Measurements from ENCODE around the gene CNTNAP5.

The CNTNAP5 gene

GRCh38 chr2:124884315-124884714 lies 859.2 kb downstream of the CNTNAP5 start:
- H3K4me3 ChIP-seq (ENCODE audit: low read length, poor library complexity, severe bottlenecking) = no peak overlapping the region

GRCh38 chr2:124886216-124886615 lies 861.1 kb downstream of the CNTNAP5 start:
- no peak overlapping the region for H3K4me2 ChIP-seq (ENCODE audit: low read depth, low read length, poor library complexity, severe bottlenecking)
- no peaks in the 10 kb centered on the region for H4K20me1 ChIP-seq (ENCODE audit: insufficient read depth, low read length, poor library complexity, severe bottlenecking)
- H2AFZ ChIP-seq (ENCODE audit: low read length) = no peak overlapping the region
- H3K9me2 ChIP-seq (replicated peaks; ENCODE audit: low read depth, low read length) = no peaks in the 10 kb centered on the region; the same call in 1 of the 2 replicates
- H3K4me3 ChIP-seq (ENCODE audit: low read length, poor library complexity, severe bottlenecking) = no peak overlapping the region
- no peaks in the 10 kb centered on the region for H3K79me2 ChIP-seq (ENCODE audit: insufficient read depth, low read length)
- TF ChIP-seq EZH2phosphoT487 (IDR thresholded peaks at IDR 0.05; ENCODE audit: borderline replicate concordance) (no peak), CTCF (conservative IDR thresholded peaks at IDR 0.05; ENCODE audit: low read length) (no peak)
- no peaks in the 10 kb centered on the region for H3K27me3 ChIP-seq (ENCODE audit: insufficient read depth, low read length, poor library complexity, severe bottlenecking)
- no peaks in the 10 kb centered on the region for H3K36me3 ChIP-seq (ENCODE audit: insufficient read depth, low read length)
- H3K9ac ChIP-seq (ENCODE audit: low read depth, low read length, poor library complexity, severe bottlenecking) = no peak overlapping the region
- no peaks in the 10 kb centered on the region for H3F3A ChIP-seq (ENCODE audit: low read depth)
- H3K4me1 ChIP-seq (ENCODE audit: insufficient read depth, low read length, poor library complexity, severe bottlenecking) = no peaks in the 10 kb centered on the region
- no peaks in the 10 kb centered on the region for H3K9me3 ChIP-seq (ENCODE audit: insufficient read depth, low read depth, low read length)

More at GRCh38 chr2:124884315-124884714, 859.2 kb downstream of the CNTNAP5 start:
- TF ChIP-seq EZH2phosphoT487 (IDR thresholded peaks at IDR 0.05; ENCODE audit: borderline replicate concordance) (no peak), CTCF (conservative IDR thresholded peaks at IDR 0.05; ENCODE audit: low read length) (no peak)
- Histone ChIP-seq H2AFZ (ENCODE audit: low read length) (no peak overlapping the region), H3K27me3 (ENCODE audit: insufficient read depth, low read length, poor library complexity, severe bottlenecking) (no peaks in the 10 kb centered on the region), H3K9ac (ENCODE audit: low read depth, low read length, poor library complexity, severe bottlenecking) (no peak overlapping the region), H3K9me3 (ENCODE audit: insufficient read depth, low read depth, low read length) (no peaks in the 10 kb centered on the region), H3F3A (ENCODE audit: low read depth) (no peaks in the 10 kb centered on the region), H3K4me2 (ENCODE audit: low read depth, low read length, poor library complexity, severe bottlenecking) (no peak overlapping the region), H3K9me2 (replicated peaks; ENCODE audit: low read depth, low read length) (no peaks in the 10 kb centered on the region; the same call in 1 of the 2 replicates), H3K4me1 (ENCODE audit: insufficient read depth, low read length, poor library complexity, severe bottlenecking) (no peaks in the 10 kb centered on the region), H3K79me2 (ENCODE audit: insufficient read depth, low read length) (no peaks in the 10 kb centered on the region), H4K20me1 (ENCODE audit: insufficient read depth, low read length, poor library complexity, severe bottlenecking) (no peaks in the 10 kb centered on the region), H3K36me3 (ENCODE audit: insufficient read depth, low read length) (no peaks in the 10 kb centered on the region)

- Histone ChIP-seq H3K79me2 (ENCODE audit: insufficient read depth, low read length) (no peaks in the 10 kb centered on the region), H3K9me2 (replicated peaks; ENCODE audit: low read depth, low read length) (no peaks in the 10 kb centered on the region; the same call in 1 of the 2 replicates), H3F3A (ENCODE audit: low read depth) (no peaks in the 10 kb centered on the region), H3K9ac (ENCODE audit: low read depth, low read length, poor library complexity, severe bottlenecking) (no peak overlapping the region), H2AFZ (ENCODE audit: low read length) (no peak overlapping the region), H4K20me1 (ENCODE audit: insufficient read depth, low read length, poor library complexity, severe bottlenecking) (no peaks in the 10 kb centered on the region), H3K4me1 (ENCODE audit: insufficient read depth, low read length, poor library complexity, severe bottlenecking) (no peaks in the 10 kb centered on the region), H3K4me2 (ENCODE audit: low read depth, low read length, poor library complexity, severe bottlenecking) (no peak overlapping the region), H3K4me3 (ENCODE audit: low read length, poor library complexity, severe bottlenecking) (no peak overlapping the region), H3K27me3 (ENCODE audit: insufficient read depth, low read length, poor library complexity, severe bottlenecking) (no peaks in the 10 kb centered on the region), H3K36me3 (ENCODE audit: insufficient read depth, low read length) (no peaks in the 10 kb centered on the region), H3K9me3 (ENCODE audit: insufficient read depth, low read depth, low read length) (no peaks in the 10 kb centered on the region)
- TF ChIP-seq CTCF (conservative IDR thresholded peaks at IDR 0.05; ENCODE audit: low read length) (no peak), EZH2phosphoT487 (IDR thresholded peaks at IDR 0.05; ENCODE audit: borderline replicate concordance) (no peak)
These were observed 862.4 kb downstream of the CNTNAP5 start for GRCh38 chr2:124887466-124887865.
